HepG2 (cell line): ENCODE data around the gene KBTBD3. TPM values are rescaled to one million over a fixed set of nuclear protein-coding genes. Genes with fewer than 3 reads are reported as not detected.

Experiments used
- ATAC-seq: fragments of 200-7000 bp; cut with Tn5 transposase; 3 replicates; pipeline ENCODE4 v1.9.1; 2020; ENCODE audit warnings: mild to moderate bottlenecking, moderate library complexity
- BruUV-seq: library from RNA; stranded (reverse); fragments of 400-500 nt; replicated peaks from 2 replicates; lab custom pipeline; 2021; lab: Mats Ljungman, UMichigan
- CTCF ChIA-PET: fragments of 300-600 bp; formaldehyde crosslinking; extraction: SDS; loops from one replicate; lab custom pipeline; 2021; ENCODE audit warnings: low total read pairs, inconsistent platforms, low intra/inter-chr PET ratio; lab: Yijun Ruan, JAX
- POLR2A ChIA-PET: fragments of 350-600 bp; sonication (Branson Sonifier 250); formaldehyde crosslinking; loops from one replicate; lab custom pipeline; 2020; ENCODE audit warnings: antibody characterized with exemption, inconsistent platforms; lab: Yijun Ruan, JAX
- DNase-seq: peaks from one replicate; pipeline ENCODE4 v3.0.0-alpha.2; 2015; ENCODE audit warnings: low spot score
- FAIRE-seq: peaks from 3 replicates; lab custom pipeline; 2011; peaks lifted over from hg19 to GRCh38; lab: Jason Lieb, UNC
- H2AFZ ChIP-seq: one replicate; pipeline ENCODE4 v1.6.1; 2011; ENCODE audit warnings: low read length, inconsistent platforms
- H3K27ac ChIP-seq: fragments of 300-600 bp; 3 replicates; pipeline ENCODE4 v1.8.0; 2011; ENCODE audit warnings: mixed run types, mild to moderate bottlenecking, mixed read lengths, low read length, inconsistent platforms; ENCODE audit not compliant: insufficient read depth; ENCODE audit errors: extremely low read length
- H3K27me3 ChIP-seq, 2 experiments: fragments of 200-600 bp in 1 of 2; 2 replicates in 1 of 2; 3 replicates in 1 of 2; pipeline versions ENCODE4 v1.6.0 to v1.8.0; 2011; ENCODE audit warnings: low read length in 2 of 2, mild to moderate bottlenecking in 2 of 2, moderate library complexity in 2 of 2, inconsistent platforms in 1 of 2; ENCODE audit not compliant: insufficient read depth in 2 of 2, control insufficient read depth in 1 of 2
- H3K36me3 ChIP-seq, 2 experiments: fragments of 200-600 bp in 1 of 2; replicated peaks in 1 of 2; 2 replicates in 1 of 2; 3 replicates in 1 of 2; pipeline versions ENCODE4 v1.5.1 to v1.8.0; 2011; ENCODE audit warnings: low read length in 2 of 2, inconsistent platforms in 1 of 2; ENCODE audit not compliant: insufficient read depth in 2 of 2, control insufficient read depth in 1 of 2
- H3K4me1 ChIP-seq: 2 replicates; pipeline ENCODE4 v1.5.1; 2012; ENCODE audit warnings: low read length, inconsistent platforms; ENCODE audit not compliant: insufficient read depth
- H3K4me2 ChIP-seq: 2 replicates; pipeline ENCODE4 v1.6.0; 2011; ENCODE audit warnings: low read depth, low read length, inconsistent platforms
- H3K4me3 ChIP-seq, 3 experiments: fragments of 200-600 bp in 1 of 3; sonication (generic), shearing (Covaris generic) in 1 of 3; replicated peaks in 1 of 3; 2 replicates each; pipeline ENCODE4 v1.5.1; 2011 to 2016; ENCODE audit warnings: low read length in 3 of 3, inconsistent platforms in 2 of 3, low read depth in 2 of 3, mild to moderate bottlenecking in 2 of 3, control low read depth in 1 of 3, mixed read lengths in 1 of 3; ENCODE audit not compliant: insufficient read depth in 1 of 3
- H3K79me2 ChIP-seq: one replicate; pipeline ENCODE4 v1.6.1; 2011; ENCODE audit warnings: low read length, inconsistent platforms; ENCODE audit not compliant: insufficient read depth
- H3K9ac ChIP-seq: 2 replicates; pipeline ENCODE4 v1.6.0; 2011; ENCODE audit warnings: mild to moderate bottlenecking, low read depth, low read length, inconsistent platforms; ENCODE audit not compliant: insufficient read depth
- H3K9me3 ChIP-seq: 2 replicates; pipeline ENCODE4 v1.5.1; 2012; ENCODE audit warnings: mild to moderate bottlenecking, low read length
- H4K20me1 ChIP-seq: 2 replicates; pipeline ENCODE4 v1.6.0; 2011; ENCODE audit warnings: inconsistent platforms, mild to moderate bottlenecking, low read length, moderate library complexity; ENCODE audit not compliant: insufficient read depth
- AGO2 ChIP-seq: fragments of 200-400 bp; formaldehyde crosslinking; optimal IDR thresholded peaks from 2 replicates; pipeline ENCODE3; 2017; ENCODE audit warnings: mild to moderate bottlenecking, low read depth, low read length, moderate library complexity
- ARID5B ChIP-seq: IDR thresholded peaks from 2 replicates; pipeline ENCODE4 v1.4.0; 2020; ENCODE audit warnings: mild to moderate bottlenecking, missing genetic modification reagents
- EHMT2 ChIP-seq: fragments of 200-600 bp; sonication (generic); IDR thresholded peaks from 2 replicates; pipeline ENCODE4 v1.7.0; 2017; ENCODE audit warnings: antibody characterized with exemption, low read depth, low read length, borderline replicate concordance
- FOXA1 ChIP-seq, 2 experiments: fragments of 450-650 bp in 1 of 2; sonication (generic) in 1 of 2; formaldehyde crosslinking in 1 of 2; IDR thresholded peaks; 2 replicates each; pipeline versions ENCODE4 v1.4.0 to v1.6.1; 2016 to 2020; ENCODE audit warnings: missing genetic modification reagents in 1 of 2
- FOXA3 ChIP-seq: IDR thresholded peaks from 2 replicates; pipeline ENCODE4 v1.6.1; 2016; ENCODE audit warnings: missing genetic modification reagents, missing compliant biosample characterization
- FOXP1 ChIP-seq, 2 experiments: fragments of 450-650 bp in 1 of 2; IDR thresholded peaks; 2 replicates each; pipeline ENCODE4 v1.6.1; 2017 to 2018; ENCODE audit warnings: antibody characterized with exemption in 1 of 2
- HIC2 ChIP-seq: sonication (generic); formaldehyde crosslinking; IDR thresholded peaks from 2 replicates; pipeline ENCODE4 v1.9.0; 2022; ENCODE audit warnings: low read depth, missing genetic modification reagents
- HNF4A ChIP-seq: sonication (generic); formaldehyde crosslinking; IDR thresholded peaks from 2 replicates; pipeline ENCODE4 v1.4.0; 2020; ENCODE audit warnings: missing genetic modification reagents
- NFE2 ChIP-seq: sonication (generic); formaldehyde crosslinking; IDR thresholded peaks from 2 replicates; pipeline ENCODE4 v1.4.0; 2020; ENCODE audit warnings: missing genetic modification reagents
- TBX3 ChIP-seq: fragments of 450-650 bp; IDR thresholded peaks from 2 replicates; pipeline ENCODE4 v1.6.1; 2017; ENCODE audit warnings: antibody characterized with exemption, mild to moderate bottlenecking, inconsistent platforms, borderline replicate concordance
- ZFP82 ChIP-seq: sonication (generic); formaldehyde crosslinking; IDR thresholded peaks from 2 replicates; pipeline ENCODE4 v1.5.1; 2020; ENCODE audit warnings: mild to moderate bottlenecking, missing genetic modification reagents, borderline replicate concordance
- ZNF644 ChIP-seq: IDR thresholded peaks from 2 replicates; pipeline ENCODE4 v1.6.1; 2016; ENCODE audit warnings: low read depth
- WGBS: methylation state at CpG from one replicate; pipeline ENCODE4 v1.1.6; 2017; ENCODE audit warnings: low lambda C conversion rate; 5-methylcytosine and 5-hydroxymethylcytosine counted together
- in situ Hi-C: cut with HindIII; loops from 2 replicates; pipeline ENCODE4 v1.10.0; 2017; ENCODE audit warnings: low pct_unique_long_range_greater_than_20kb; ENCODE audit not compliant: extremely low pct_ligation_motif_present
- intact Hi-C: fragments of 100-400 bp; cut with micrococcal nuclease; formaldehyde crosslinking; loops from one replicate; pipeline ENCODE4 v1.10.0; 2022; ENCODE audit not compliant: unreplicated experiment
- polyA plus RNA-seq, 8 experiments: library from polyadenylated mRNA; depleted of rRNA in 3 of 8; stranded (reverse) in 7 of 8; unstranded in 1 of 8; fragments of >200 nt; fragmentation: Illumina TruSeq in 4 of 8; extraction: Trizol in 4 of 8; gene quantifications; 2 replicates each; pipeline versions ENCODE4 v1.2.1 to v1.2.3, GENCODE V29; 2011 to 2016; ENCODE audit warnings: low read depth in 4 of 8, missing spikeins in 1 of 8, mixed read lengths in 1 of 8; ENCODE audit not compliant: insufficient read depth in 1 of 8
- total RNA-seq, 5 experiments: library from RNA; depleted of rRNA; stranded (reverse); fragments of >200 nt; fragmentation: Illumina TruSeq; extraction: Trizol; gene quantifications; 2 replicates each; pipeline ENCODE4 v1.2.3, GENCODE V29; 2016; ENCODE audit warnings: low read depth in 1 of 5
- TF ChIP-seq, protein P1 (sequence below): sonication (generic); formaldehyde crosslinking; IDR thresholded peaks from 2 replicates; pipeline ENCODE4 v1.4.0; 2020; ENCODE audit warnings: mild to moderate bottlenecking, missing genetic modification reagents
- TF ChIP-seq, protein P2 (sequence below): sonication (generic); formaldehyde crosslinking; IDR thresholded peaks from 2 replicates; pipeline ENCODE4 v1.8.0; 2022; ENCODE audit warnings: mild to moderate bottlenecking, missing genetic modification reagents, moderate library complexity

Gene KBTBD3
- total and polyA plus RNA-seq, 2 of the 13 experiments (the other 11 are each of a cell fraction or from before 2014, with no cell fraction given): 1.8 to 7.4 TPM

DNA sequence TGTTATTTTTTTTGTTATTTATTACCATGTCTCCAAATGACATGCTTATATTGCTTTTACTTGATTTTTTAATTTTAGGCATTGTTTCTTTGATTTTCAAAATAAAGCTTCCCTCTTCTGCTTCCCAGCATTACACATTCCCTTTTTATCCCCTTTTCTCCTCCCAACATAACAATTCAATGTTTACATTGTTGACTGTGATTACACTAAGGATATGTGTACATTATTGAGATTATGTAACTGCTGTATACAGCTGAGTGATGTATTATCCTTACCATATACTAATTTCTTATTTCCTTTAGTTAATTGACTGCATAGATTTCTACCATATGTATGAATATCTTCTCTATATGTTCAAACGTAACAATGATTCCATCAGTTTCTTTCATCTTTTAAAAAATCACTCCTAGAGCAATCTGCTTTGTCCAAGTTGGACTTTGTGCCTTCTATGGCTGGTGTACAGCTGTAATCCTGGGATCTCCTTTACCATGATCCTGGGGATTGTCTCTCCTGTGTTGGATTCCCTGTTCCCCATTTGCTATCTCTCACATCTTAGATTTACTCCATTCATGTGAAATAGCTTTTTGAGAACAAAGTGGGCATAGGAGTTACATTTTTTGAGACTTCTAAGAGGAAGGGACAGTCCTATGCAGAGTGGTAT lies 21.9 kb upstream of the KBTBD3 start:
- FAIRE-seq (no peak), ATAC-seq (peak; percentile 65; the same call in 2 of the 3 replicates), DNase-seq (peak; percentile 8)
- in situ Hi-C loops: no loop called here
- Histone ChIP-seq H3K4me2 (no peak overlapping the region), H3K27ac (no peak overlapping the region), H4K20me1 (no peaks in the 10 kb centered on the region), H2AFZ (no peak overlapping the region), H3K9ac (no peak overlapping the region), H3K4me3 (no peak overlapping the region), H3K4me1 (peaks cover 9% of the 10 kb centered on the region; the same call in 1 of the 2 replicates), H3K9me3 (no peaks in the 10 kb centered on the region), H3K36me3 (peaks cover 12 to 36% of the 10 kb centered on the region in 2 experiments), H3K79me2 (no peaks in the 10 kb centered on the region), H3K27me3 (no peaks in the 10 kb centered on the region)
- POLR2A ChIA-PET: interaction anchor here (0.7 kb wide), 1 partner anchor 22 kb away, joined by 3 read pairs; the partner anchor contains the start of genes AASDHPPT and KBTBD3
- CTCF ChIA-PET: no interaction called here
- no TSS peak for BruUV-seq
- 97% methylated on average over 1 of the region's 1 CpG for WGBS
- intact Hi-C loops: no loop called here
- TF ChIP-seq HIC2 (CRISPR knock-in tag) (no peak), EHMT2 (0 out of 2 replicates have a peak, but pooled peaks have one; percentile 33), FOXA3 (CRISPR knock-in tag) (peak; percentile 60; the same call in 1 of the 2 replicates), TBX3 (no peak), ARID5B (CRISPR knock-in tag) (peak; percentile 24; the same call in 1 of the 2 replicates), NFE2 (no peak), HNF4A (CRISPR knock-in tag) (peak; percentile 29; the same call in 1 of the 2 replicates), FOXA1 (IDR thresholded peaks at IDR 0.05) (no peak), FOXA1 (CRISPR knock-in tag; IDR thresholded peaks at IDR 0.05) (0 out of 2 replicates have a peak, but pooled peaks have one; percentile 23), ZFP82 (no peak), AGO2 (no peak), ZNF644 (CRISPR knock-in tag) (peak; percentile 55; the same call in 1 of the 2 replicates), FOXP1 (IDR thresholded peaks at IDR 0.05) (no peak), FOXP1 (CRISPR knock-in tag; IDR thresholded peaks at IDR 0.05) (peak; percentile 67; the same call in 1 of the 2 replicates)
- TF ChIP-seq, protein P1, sequence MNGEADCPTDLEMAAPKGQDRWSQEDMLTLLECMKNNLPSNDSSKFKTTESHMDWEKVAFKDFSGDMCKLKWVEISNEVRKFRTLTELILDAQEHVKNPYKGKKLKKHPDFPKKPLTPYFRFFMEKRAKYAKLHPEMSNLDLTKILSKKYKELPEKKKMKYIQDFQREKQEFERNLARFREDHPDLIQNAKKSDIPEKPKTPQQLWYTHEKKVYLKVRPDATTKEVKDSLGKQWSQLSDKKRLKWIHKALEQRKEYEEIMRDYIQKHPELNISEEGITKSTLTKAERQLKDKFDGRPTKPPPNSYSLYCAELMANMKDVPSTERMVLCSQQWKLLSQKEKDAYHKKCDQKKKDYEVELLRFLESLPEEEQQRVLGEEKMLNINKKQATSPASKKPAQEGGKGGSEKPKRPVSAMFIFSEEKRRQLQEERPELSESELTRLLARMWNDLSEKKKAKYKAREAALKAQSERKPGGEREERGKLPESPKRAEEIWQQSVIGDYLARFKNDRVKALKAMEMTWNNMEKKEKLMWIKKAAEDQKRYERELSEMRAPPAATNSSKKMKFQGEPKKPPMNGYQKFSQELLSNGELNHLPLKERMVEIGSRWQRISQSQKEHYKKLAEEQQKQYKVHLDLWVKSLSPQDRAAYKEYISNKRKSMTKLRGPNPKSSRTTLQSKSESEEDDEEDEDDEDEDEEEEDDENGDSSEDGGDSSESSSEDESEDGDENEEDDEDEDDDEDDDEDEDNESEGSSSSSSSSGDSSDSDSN: no peak
- TF ChIP-seq, protein P2, sequence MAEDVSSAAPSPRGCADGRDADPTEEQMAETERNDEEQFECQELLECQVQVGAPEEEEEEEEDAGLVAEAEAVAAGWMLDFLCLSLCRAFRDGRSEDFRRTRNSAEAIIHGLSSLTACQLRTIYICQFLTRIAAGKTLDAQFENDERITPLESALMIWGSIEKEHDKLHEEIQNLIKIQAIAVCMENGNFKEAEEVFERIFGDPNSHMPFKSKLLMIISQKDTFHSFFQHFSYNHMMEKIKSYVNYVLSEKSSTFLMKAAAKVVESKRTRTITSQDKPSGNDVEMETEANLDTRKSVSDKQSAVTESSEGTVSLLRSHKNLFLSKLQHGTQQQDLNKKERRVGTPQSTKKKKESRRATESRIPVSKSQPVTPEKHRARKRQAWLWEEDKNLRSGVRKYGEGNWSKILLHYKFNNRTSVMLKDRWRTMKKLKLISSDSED (CRISPR knock-in tag): no peak
